CD14-positive monocyte (primary cell): Measurements from ENCODE around the gene SPECC1L. TPM values are rescaled to one million over a fixed set of nuclear protein-coding genes. Genes with fewer than 3 reads are reported as not detected.

ENCODE experiments used
- DNase-seq, 3 donors: peaks; one replicate each; pipeline ENCODE4 v3.0.0-alpha.2; 2011 to 2022
- H2AFZ ChIP-seq: 2 replicates; pipeline ENCODE4 v1.6.0; 2012; ENCODE audit warnings: mild to moderate bottlenecking, low read depth, low read length, inconsistent platforms; ENCODE audit not compliant: insufficient read depth, poor library complexity, severe bottlenecking
- H3K27ac ChIP-seq, 2 donors: 1 replicate in 1 of 2; 2 replicates in 1 of 2; pipeline ENCODE4 v1.5.1; 2012 to 2013; ENCODE audit warnings: low read length in 2 of 2, control low read depth in 1 of 2, inconsistent platforms in 1 of 2, low read depth in 1 of 2, mild to moderate bottlenecking in 1 of 2
- H3K27me3 ChIP-seq, 2 donors: one replicate each; pipeline versions ENCODE4 v1.6.0 to v1.6.1; 2011 to 2013; ENCODE audit warnings: low read length in 2 of 2; ENCODE audit not compliant: control insufficient read depth in 2 of 2, insufficient read depth in 2 of 2
- H3K36me3 ChIP-seq, 2 donors: replicated peaks in 1 of 2; 1 replicate in 1 of 2; 2 replicates in 1 of 2; pipeline versions ENCODE4 v1.5.1 to v1.6.1; 2012 to 2013; ENCODE audit warnings: low read length in 2 of 2, control low read depth in 1 of 2, inconsistent platforms in 1 of 2, mild to moderate bottlenecking in 1 of 2; ENCODE audit not compliant: insufficient read depth in 2 of 2, control insufficient read depth in 1 of 2
- H3K4me1 ChIP-seq, 2 donors: 1 replicate in 1 of 2; 2 replicates in 1 of 2; pipeline versions ENCODE4 v1.5.1 to v1.6.1; 2012 to 2013; ENCODE audit warnings: low read length in 2 of 2, control low read depth in 1 of 2, inconsistent platforms in 1 of 2, mild to moderate bottlenecking in 1 of 2, moderate library complexity in 1 of 2; ENCODE audit not compliant: insufficient read depth in 2 of 2, control insufficient read depth in 1 of 2
- H3K4me2 ChIP-seq: replicated peaks from 2 replicates; pipeline ENCODE3; 2012; ENCODE audit warnings: low read length, moderate library complexity, mild to moderate bottlenecking; ENCODE audit not compliant: poor library complexity, severe bottlenecking; ENCODE audit errors: extremely low read depth
- H3K4me3 ChIP-seq, 3 experiments: fragments of 200-600 bp in 1 of 3; sonication (generic) in 1 of 3; replicated peaks in 1 of 3; 1 replicate in 2 of 3; 2 replicates in 1 of 3; pipeline ENCODE4 v1.5.1; 2011 to 2013; ENCODE audit warnings: low read length in 3 of 3, mild to moderate bottlenecking in 3 of 3, control low read depth in 2 of 3, low read depth in 2 of 3, inconsistent platforms in 1 of 3, moderate library complexity in 1 of 3
- H3K79me2 ChIP-seq: 2 replicates; pipeline ENCODE4 v1.6.0; 2012; ENCODE audit warnings: mild to moderate bottlenecking, control low read depth, inconsistent platforms, low read length, moderate library complexity; ENCODE audit not compliant: insufficient read depth
- H3K9ac ChIP-seq: 2 replicates; pipeline ENCODE4 v1.6.0; 2017; ENCODE audit warnings: low read length, mild to moderate bottlenecking; ENCODE audit not compliant: insufficient read depth, poor library complexity, severe bottlenecking
- H3K9me3 ChIP-seq, 2 donors: replicated peaks in 1 of 2; 1 replicate in 1 of 2; 2 replicates in 1 of 2; pipeline versions ENCODE4 v1.5.1 to v1.6.1; 2012 to 2013; ENCODE audit warnings: low read length in 2 of 2, control low read depth in 1 of 2; ENCODE audit not compliant: control insufficient read depth in 1 of 2, insufficient read depth in 1 of 2
- H4K20me1 ChIP-seq: 2 replicates; pipeline ENCODE4 v1.6.0; 2012; ENCODE audit warnings: mild to moderate bottlenecking, low read length, control low read depth, moderate library complexity; ENCODE audit not compliant: insufficient read depth
- H3K27ac Mint-ChIP-seq, 7 donors: one replicate each; pipeline ENCODE4 v1.8.0; 2020; ENCODE audit warnings: mild to moderate bottlenecking in 7 of 7, mixed read lengths in 7 of 7, moderate library complexity in 6 of 7, inconsistent platforms in 2 of 7
- H3K27me3 Mint-ChIP-seq, 3 donors: one replicate each; pipeline ENCODE4 v1.8.0; 2021 to 2022; ENCODE audit warnings: low read depth in 3 of 3, mild to moderate bottlenecking in 3 of 3, mixed read lengths in 3 of 3, moderate library complexity in 3 of 3, inconsistent platforms in 1 of 3
- H3K36me3 Mint-ChIP-seq, 2 donors: one replicate each; pipeline ENCODE4 v1.8.0; 2020; ENCODE audit warnings: mixed read lengths in 2 of 2, inconsistent platforms in 1 of 2, mild to moderate bottlenecking in 1 of 2
- H3K4me1 Mint-ChIP-seq: one replicate; pipeline ENCODE4 v1.8.0; 2020; ENCODE audit warnings: mild to moderate bottlenecking, mixed read lengths
- H3K4me3 Mint-ChIP-seq, 2 donors: one replicate each; pipeline ENCODE4 v1.8.0; 2020; ENCODE audit warnings: mild to moderate bottlenecking in 2 of 2, mixed read lengths in 2 of 2, moderate library complexity in 1 of 2
- H3K9me3 Mint-ChIP-seq, 7 donors: one replicate each; pipeline ENCODE4 v1.8.0; 2020 to 2022; ENCODE audit warnings: mixed read lengths in 7 of 7, mild to moderate bottlenecking in 6 of 7, moderate library complexity in 6 of 7, inconsistent platforms in 2 of 7
- WGBS: methylation state at CpG from one replicate; pipeline ENCODE4 v1.1.5; 2013; ENCODE audit warnings: missing lambda C conversion rate; ENCODE audit not compliant: insufficient coverage; 5-methylcytosine and 5-hydroxymethylcytosine counted together
- intact Hi-C, 2 donors: fragments of 100-400 bp; cut with micrococcal nuclease; formaldehyde crosslinking; loops; one replicate each; pipeline versions ENCODE4 v1.15.0 to v1.15.1; 2023
- polyA plus RNA-seq, 3 donors: library from polyadenylated mRNA; depleted of rRNA in 1 of 3; unstranded in 2 of 3; stranded (reverse) in 1 of 3; fragments of 300-500 nt in 2 of 3; fragments of >200 nt in 1 of 3; fragmentation: Illumina TruSeq in 2 of 3; gene quantifications; 1 replicate in 2 of 3; 2 replicates in 1 of 3; pipeline ENCODE4 v1.2.3, GENCODE V29; 2012 to 2021
- TF ChIP-seq, protein P1 (sequence below): fragments of 200-600 bp; IDR thresholded peaks from one replicate; pipeline ENCODE4 v1.8.0; 2022; ENCODE audit warnings: antibody characterized with exemption, mild to moderate bottlenecking

The SPECC1L gene
- polyA plus RNA-seq, 3 donors = 2.5 to 7.2 (median 4.9) TPM

- Mint-ChIP-seq H3K27ac (peak overlapping the region in 1 of 7 donors; percentile 31), H3K36me3 (no peaks in the 10 kb centered on the region)
These were observed 184.4 kb downstream of the SPECC1L start for GRCh38 chr22:24455039-24455438.

GRCh38 chr22:24455751-24456426, 185.3 kb downstream of the SPECC1L start:
- H3K4me1 Mint-ChIP-seq = peaks cover 31% of the 10 kb centered on the region
- H4K20me1 ChIP-seq = no peaks in the 10 kb centered on the region
- peaks cover 4% of the 10 kb centered on the region in 2 donors for H3K9me3 ChIP-seq
- peak overlapping the region in 5 of 7 donors; percentile 7 to 76 (median 54) for H3K27ac Mint-ChIP-seq
- no peaks in the 10 kb centered on the region for H3K79me2 ChIP-seq
- no peak for DNase-seq
- intact Hi-C loops = no loop called here
- TF ChIP-seq, protein P1, sequence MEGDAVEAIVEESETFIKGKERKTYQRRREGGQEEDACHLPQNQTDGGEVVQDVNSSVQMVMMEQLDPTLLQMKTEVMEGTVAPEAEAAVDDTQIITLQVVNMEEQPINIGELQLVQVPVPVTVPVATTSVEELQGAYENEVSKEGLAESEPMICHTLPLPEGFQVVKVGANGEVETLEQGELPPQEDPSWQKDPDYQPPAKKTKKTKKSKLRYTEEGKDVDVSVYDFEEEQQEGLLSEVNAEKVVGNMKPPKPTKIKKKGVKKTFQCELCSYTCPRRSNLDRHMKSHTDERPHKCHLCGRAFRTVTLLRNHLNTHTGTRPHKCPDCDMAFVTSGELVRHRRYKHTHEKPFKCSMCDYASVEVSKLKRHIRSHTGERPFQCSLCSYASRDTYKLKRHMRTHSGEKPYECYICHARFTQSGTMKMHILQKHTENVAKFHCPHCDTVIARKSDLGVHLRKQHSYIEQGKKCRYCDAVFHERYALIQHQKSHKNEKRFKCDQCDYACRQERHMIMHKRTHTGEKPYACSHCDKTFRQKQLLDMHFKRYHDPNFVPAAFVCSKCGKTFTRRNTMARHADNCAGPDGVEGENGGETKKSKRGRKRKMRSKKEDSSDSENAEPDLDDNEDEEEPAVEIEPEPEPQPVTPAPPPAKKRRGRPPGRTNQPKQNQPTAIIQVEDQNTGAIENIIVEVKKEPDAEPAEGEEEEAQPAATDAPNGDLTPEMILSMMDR = no peak
- no peak overlapping the region for H3K27ac ChIP-seq
- no peak overlapping the region for H3K4me2 ChIP-seq
- H3K4me3 Mint-ChIP-seq = no peak overlapping the region
- H3K9me3 Mint-ChIP-seq = peaks cover 0 to 5% (median 4%) of the 10 kb centered on the region in 7 donors
- H3K4me1 ChIP-seq = peaks cover 25 to 27% of the 10 kb centered on the region in 2 donors
- no peaks in the 10 kb centered on the region for H3K36me3 ChIP-seq
- WGBS = 63% methylated on average over 3 of the region's 9 CpGs
- H3K27me3 Mint-ChIP-seq = peaks cover 0 to 2% (median 0%) of the 10 kb centered on the region in 3 donors
- no peak overlapping the region for H3K9ac ChIP-seq
- H3K36me3 Mint-ChIP-seq = no peaks in the 10 kb centered on the region
- H2AFZ ChIP-seq = no peak overlapping the region
- no peaks in the 10 kb centered on the region for H3K27me3 ChIP-seq
- no peak overlapping the region for H3K4me3 ChIP-seq

More at GRCh38 chr22:24455039-24455438, 184.4 kb downstream of the SPECC1L start:
- no peak overlapping the region for H3K27ac ChIP-seq
- 77% methylated on average over 1 of the region's 4 CpGs for WGBS
- H3K4me3 ChIP-seq = no peak overlapping the region
- H3K36me3 ChIP-seq = no peaks in the 10 kb centered on the region
- DNase-seq = no peak
- TF ChIP-seq, protein P1 = no peak
- intact Hi-C loops = no loop called here
- no peak overlapping the region for H2AFZ ChIP-seq
- peaks cover 0 to 5% (median 4%) of the 10 kb centered on the region in 7 donors for H3K9me3 Mint-ChIP-seq
- peaks cover 4% of the 10 kb centered on the region in 2 donors for H3K9me3 ChIP-seq
- H3K4me1 Mint-ChIP-seq = peaks cover 29% of the 10 kb centered on the region
- H3K4me2 ChIP-seq = no peak overlapping the region
- H3K79me2 ChIP-seq = no peaks in the 10 kb centered on the region
- H3K4me1 ChIP-seq = peaks cover 24 to 25% of the 10 kb centered on the region in 2 donors
- no peak overlapping the region for H3K9ac ChIP-seq
- no peaks in the 10 kb centered on the region for H4K20me1 ChIP-seq
- no peak overlapping the region for H3K4me3 Mint-ChIP-seq
- H3K27me3 ChIP-seq = no peaks in the 10 kb centered on the region
- H3K27me3 Mint-ChIP-seq = peaks cover 0 to 3% (median 2%) of the 10 kb centered on the region in 3 donors
